SJCRH30 (cell line): ENCODE results near the gene NTM. TPM values are rescaled to one million over a fixed set of nuclear protein-coding genes. Genes with fewer than 3 reads are reported as not detected.

Experiments used
- DNase-seq, 2 experiments: peaks; one replicate each; pipeline ENCODE4 v3.0.0-alpha.2; 2015 to 2020
- H3K27ac ChIP-seq: fragments of 250-450 bp; sonication (Bioruptor Pico); 2 replicates; pipeline ENCODE4 v1.5.1; 2020; ENCODE audit warnings: mild to moderate bottlenecking, moderate library complexity
- H3K27me3 ChIP-seq: fragments of 250-450 bp; sonication (Bioruptor Pico); 2 replicates; pipeline ENCODE4 v1.5.1; 2020; ENCODE audit warnings: mild to moderate bottlenecking, moderate library complexity
- H3K36me3 ChIP-seq: fragments of 250-450 bp; sonication (Bioruptor Pico); 2 replicates; pipeline ENCODE4 v1.5.1; 2020; ENCODE audit warnings: mild to moderate bottlenecking, moderate library complexity
- H3K4me1 ChIP-seq: fragments of 250-450 bp; sonication (Bioruptor Pico); 2 replicates; pipeline ENCODE4 v1.5.1; 2020; ENCODE audit warnings: mild to moderate bottlenecking, moderate library complexity
- H3K4me3 ChIP-seq: fragments of 250-450 bp; sonication (Bioruptor Pico); 2 replicates; pipeline ENCODE4 v1.5.1; 2020; ENCODE audit warnings: mild to moderate bottlenecking, moderate library complexity
- H3K9me3 ChIP-seq: fragments of 250-450 bp; sonication (Bioruptor Pico); replicated peaks from 2 replicates; pipeline ENCODE4 v1.5.1; 2020; ENCODE audit warnings: mild to moderate bottlenecking, moderate library complexity
- total RNA-seq: library from RNA; depleted of rRNA; stranded (reverse); fragments of >200 nt; shearing (Covaris generic); gene quantifications from 2 replicates; pipeline ENCODE4 v1.2.3, GENCODE V29; 2014

NTM gene
- total RNA-seq, 1 experiment from 2014 or later, result not detected

DNA sequence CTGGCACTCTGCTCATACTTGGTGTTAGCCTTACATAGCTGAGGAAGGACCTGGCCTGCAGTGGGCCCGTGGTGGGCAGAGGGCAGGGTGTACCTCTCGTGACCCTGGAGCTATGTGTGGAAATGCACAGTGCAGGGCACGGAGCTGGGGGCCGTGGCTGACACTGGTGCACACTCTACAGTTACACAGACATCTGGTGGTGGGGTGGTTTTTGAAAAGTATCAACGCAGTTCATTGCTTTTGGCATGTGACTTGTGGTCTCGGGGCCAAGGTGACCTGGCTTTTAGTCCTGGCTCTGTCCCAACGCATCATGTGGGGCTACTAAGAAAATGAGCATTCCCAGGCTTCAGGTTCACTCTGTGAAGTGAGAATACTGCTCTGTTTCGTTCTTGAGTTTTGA lies 553.6 kb downstream of the NTM start:
- Histone ChIP-seq H3K36me3 (no peaks in the 10 kb centered on the region), H3K4me3 (no peak overlapping the region), H3K4me1 (no peaks in the 10 kb centered on the region), H3K9me3 (no peaks in the 10 kb centered on the region), H3K27me3 (no peaks in the 10 kb centered on the region), H3K27ac (no peak overlapping the region)
- no peak for DNase-seq

DNA sequence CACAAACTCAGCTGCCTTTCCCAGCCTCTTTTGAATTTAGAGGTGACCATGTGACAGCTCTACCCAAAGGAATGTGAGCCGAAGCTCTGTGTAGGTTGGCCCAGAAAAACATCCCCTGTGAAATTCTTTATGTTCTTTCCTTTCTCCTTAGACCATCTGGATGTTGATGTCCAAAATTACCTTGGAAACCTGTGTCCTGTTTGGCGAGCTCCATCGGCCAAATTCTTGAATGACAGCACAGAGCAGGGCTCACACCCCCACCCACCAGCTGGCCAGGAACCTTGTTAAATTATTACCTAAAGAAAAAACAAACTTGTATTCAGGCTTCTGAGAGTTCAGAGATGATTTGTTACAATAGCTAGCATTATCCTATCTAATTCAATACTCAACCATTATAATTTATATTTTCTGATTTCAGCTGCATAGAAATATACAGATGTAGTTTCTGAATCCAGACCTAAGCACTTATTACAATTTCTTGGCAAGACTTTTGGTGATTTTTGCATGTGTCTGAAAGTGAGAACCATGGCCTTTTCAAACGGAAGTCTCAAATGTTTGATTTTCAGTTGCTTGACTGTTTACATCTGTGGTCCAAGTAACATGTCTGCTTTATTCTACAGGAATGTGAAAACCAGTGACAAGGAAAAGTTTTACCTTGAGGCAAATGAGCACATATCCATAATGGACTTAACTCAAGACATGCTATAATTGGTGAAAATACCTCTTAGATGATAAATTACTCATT lies 554.2 kb downstream of the NTM start:
- Histone ChIP-seq H3K9me3 (no peaks in the 10 kb centered on the region), H3K4me3 (no peak overlapping the region), H3K36me3 (no peaks in the 10 kb centered on the region), H3K27ac (no peak overlapping the region), H3K27me3 (no peaks in the 10 kb centered on the region), H3K4me1 (no peaks in the 10 kb centered on the region)
- DNase-seq, result no peak

DNA sequence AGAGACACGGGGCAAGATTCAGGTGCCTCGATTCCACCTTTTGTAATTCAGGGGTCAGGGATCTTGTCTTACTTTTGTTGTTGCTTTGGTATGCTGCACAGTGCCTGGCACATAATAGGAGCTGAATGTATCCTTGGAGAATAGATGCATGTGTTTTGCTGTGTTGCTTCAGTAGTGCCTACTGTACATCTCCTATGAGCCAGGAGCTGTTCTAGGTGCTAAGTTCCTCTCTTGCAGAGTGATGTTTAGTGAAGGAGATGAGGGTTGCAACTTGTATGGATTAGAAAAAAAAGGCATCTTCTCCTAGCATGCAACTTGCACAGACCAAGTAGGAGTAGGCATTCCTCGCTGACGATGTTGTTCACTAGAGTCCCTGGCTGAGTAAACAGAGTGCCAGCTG lies 555.4 kb downstream of the NTM start:
- no peaks in the 10 kb centered on the region for H3K27me3 ChIP-seq
- no peaks in the 10 kb centered on the region for H3K9me3 ChIP-seq
- no peaks in the 10 kb centered on the region for H3K4me1 ChIP-seq
- H3K27ac ChIP-seq, result no peak overlapping the region
- no peaks in the 10 kb centered on the region for H3K36me3 ChIP-seq
- H3K4me3 ChIP-seq, result no peak overlapping the region
- no peak for DNase-seq

DNA sequence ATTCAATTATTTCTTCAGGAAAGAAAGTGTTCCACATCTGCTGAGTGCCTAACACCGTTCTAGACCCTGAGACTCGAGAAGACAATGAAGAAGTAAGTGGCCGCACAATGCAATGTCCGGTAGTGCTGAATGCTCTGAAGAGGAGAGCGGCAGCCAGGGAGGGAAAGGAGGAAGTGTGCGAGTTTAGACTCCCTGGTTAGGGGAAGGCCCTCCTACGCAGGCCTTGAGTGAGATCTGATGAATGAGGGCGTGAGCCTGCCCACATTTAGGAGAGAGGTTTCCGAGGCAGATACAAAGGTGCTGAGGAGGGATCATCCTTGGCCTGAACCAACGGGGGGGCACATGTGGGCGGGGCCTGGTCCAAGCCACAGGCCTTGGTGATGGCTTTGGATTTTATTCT lies 558.6 kb downstream of the NTM start:
- no peaks in the 10 kb centered on the region for H3K27me3 ChIP-seq
- H3K9me3 ChIP-seq, result no peaks in the 10 kb centered on the region
- H3K27ac ChIP-seq, result no peak overlapping the region
- H3K4me1 ChIP-seq, result no peaks in the 10 kb centered on the region
- no peak overlapping the region for H3K4me3 ChIP-seq
- no peak for DNase-seq
- no peaks in the 10 kb centered on the region for H3K36me3 ChIP-seq

DNA sequence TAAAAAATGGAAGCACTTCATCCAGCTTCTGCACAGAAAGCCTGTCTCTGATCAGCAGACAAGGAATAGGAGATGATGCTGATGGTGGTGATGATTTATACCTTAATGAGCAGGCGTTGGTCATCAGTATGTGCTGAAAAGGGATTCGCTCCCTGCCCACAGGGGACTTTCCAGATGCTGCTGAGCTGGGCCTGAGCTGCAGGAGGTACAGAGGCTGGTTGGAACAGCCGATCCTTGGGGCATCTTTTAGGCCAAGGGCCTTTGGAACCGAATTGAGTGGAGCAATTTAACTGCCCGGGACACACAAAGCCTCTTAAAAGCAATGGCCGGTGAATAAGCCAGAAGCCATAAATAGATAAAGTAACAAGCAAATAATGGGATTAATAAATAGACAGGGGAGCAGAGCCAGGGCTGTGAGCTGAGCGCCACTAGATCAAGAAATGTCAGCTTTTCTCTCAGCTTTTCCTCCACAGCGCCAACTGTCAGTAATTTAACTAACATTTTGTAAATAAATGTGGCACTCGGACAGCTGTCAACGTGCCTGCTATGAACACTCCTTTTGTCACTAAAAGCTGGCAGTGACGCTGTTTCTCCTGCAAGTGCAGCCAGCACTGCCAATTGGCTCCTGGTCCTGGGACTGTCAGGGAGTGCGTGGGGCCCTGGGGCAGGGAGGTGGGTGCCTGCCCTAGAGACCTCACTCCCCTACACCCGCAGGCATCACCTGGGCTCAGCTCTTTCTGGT lies 562.3 kb downstream of the NTM start:
- Histone ChIP-seq H3K27me3 (no peaks in the 10 kb centered on the region), H3K4me3 (no peak overlapping the region), H3K36me3 (no peaks in the 10 kb centered on the region), H3K4me1 (no peaks in the 10 kb centered on the region), H3K9me3 (no peaks in the 10 kb centered on the region), H3K27ac (no peak overlapping the region)
- no peak for DNase-seq

DNA sequence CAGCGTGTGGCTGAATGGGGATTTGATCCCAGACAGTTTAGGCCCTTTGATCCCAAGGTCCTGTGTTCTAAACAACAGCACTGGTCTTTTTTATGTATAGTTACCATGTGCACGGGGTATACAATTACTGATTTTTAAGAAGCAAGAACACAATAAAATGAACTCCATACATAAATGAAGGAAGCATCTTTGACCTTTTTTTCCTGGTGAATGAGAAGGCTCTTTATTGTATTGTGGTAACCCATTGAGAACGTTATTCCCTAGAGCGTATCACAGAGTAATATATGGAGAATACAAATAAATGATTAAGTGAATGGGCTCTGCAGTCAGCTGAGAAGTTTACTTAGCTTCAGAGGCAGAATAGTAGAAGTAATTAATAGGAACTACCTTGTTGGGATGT lies 563.6 kb downstream of the NTM start:
- no peaks in the 10 kb centered on the region for H3K27me3 ChIP-seq
- DNase-seq, result no peak

DNA sequence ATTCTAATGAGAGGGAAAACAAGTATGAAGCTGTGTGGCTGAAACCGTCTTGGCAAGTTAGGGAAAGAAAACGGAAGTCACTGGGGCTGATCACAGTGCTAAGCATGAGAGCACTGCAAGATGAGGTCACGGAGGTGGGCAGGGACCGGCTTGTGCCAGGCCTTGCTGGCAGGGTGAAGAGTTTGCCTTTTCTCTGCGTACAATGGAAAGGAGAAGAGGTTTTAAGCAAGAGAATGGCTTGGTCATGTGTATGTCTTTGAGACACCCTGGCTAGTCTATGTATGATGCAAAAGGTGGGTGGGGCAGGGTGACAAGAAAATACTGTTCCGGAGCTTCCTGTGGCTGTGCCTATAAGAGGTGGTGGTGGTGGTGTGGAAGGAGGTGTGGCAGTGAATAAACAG lies 567.9 kb downstream of the NTM start:
- no peak overlapping the region for H3K27ac ChIP-seq
- no peaks in the 10 kb centered on the region for H3K27me3 ChIP-seq
- H3K36me3 ChIP-seq, result no peaks in the 10 kb centered on the region
- no peak overlapping the region for H3K4me3 ChIP-seq
- DNase-seq, result no peak
- no peaks in the 10 kb centered on the region for H3K4me1 ChIP-seq
- H3K9me3 ChIP-seq, result no peaks in the 10 kb centered on the region

More for the DNA sequence above, 563.6 kb downstream of the NTM start:
- Histone ChIP-seq H3K9me3 (no peaks in the 10 kb centered on the region), H3K4me1 (no peaks in the 10 kb centered on the region), H3K4me3 (no peak overlapping the region), H3K27ac (no peak overlapping the region), H3K36me3 (no peaks in the 10 kb centered on the region)

DNA sequence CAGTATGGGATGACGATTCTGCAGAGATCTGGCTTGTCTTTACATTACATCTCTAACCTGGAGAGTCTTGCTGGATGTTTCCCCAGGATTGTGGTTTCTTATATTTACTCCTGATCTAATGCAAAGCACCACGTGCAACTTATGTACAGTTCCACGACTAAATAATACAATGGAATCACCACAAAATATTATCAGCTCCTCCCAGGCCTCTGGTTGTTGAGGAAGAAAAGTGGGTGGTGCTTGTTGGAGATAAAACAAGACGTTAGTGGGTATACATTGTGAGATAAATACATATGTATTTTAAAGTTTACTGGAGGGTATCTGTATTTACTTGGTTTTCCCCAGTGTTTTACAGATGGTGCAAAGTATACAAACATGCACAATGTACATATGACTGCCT lies 569.7 kb downstream of the NTM start:
- DNase-seq, result no peak

DNA sequence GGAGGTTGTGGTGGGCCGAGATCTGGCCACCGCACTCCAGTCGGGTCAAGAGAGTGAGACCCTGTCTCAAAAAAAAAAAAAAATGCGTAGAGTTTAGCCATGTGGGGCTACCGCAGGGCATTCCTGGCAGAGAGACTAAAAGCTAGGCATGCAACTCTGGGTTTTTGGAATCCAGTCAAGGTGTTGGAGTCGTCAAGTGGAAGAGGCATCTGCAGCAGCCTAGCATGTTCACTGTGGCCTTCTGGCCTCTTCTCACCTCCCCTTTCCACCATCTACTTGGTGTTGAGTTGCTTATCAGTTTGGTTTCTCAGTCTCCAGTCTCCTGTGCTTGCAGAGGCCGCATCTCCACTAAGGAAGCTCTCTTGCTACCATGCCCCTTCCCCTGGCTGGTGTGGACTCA lies 572.5 kb downstream of the NTM start:
- Histone ChIP-seq H3K36me3 (no peaks in the 10 kb centered on the region), H3K4me1 (no peaks in the 10 kb centered on the region), H3K9me3 (no peaks in the 10 kb centered on the region), H3K4me3 (no peak overlapping the region), H3K27ac (no peak overlapping the region), H3K27me3 (no peaks in the 10 kb centered on the region)
- no peak for DNase-seq

More for the DNA sequence above, 569.7 kb downstream of the NTM start:
- Histone ChIP-seq H3K4me1 (no peaks in the 10 kb centered on the region), H3K27me3 (no peaks in the 10 kb centered on the region), H3K36me3 (no peaks in the 10 kb centered on the region), H3K4me3 (no peak overlapping the region), H3K9me3 (no peaks in the 10 kb centered on the region), H3K27ac (no peak overlapping the region)

DNA sequence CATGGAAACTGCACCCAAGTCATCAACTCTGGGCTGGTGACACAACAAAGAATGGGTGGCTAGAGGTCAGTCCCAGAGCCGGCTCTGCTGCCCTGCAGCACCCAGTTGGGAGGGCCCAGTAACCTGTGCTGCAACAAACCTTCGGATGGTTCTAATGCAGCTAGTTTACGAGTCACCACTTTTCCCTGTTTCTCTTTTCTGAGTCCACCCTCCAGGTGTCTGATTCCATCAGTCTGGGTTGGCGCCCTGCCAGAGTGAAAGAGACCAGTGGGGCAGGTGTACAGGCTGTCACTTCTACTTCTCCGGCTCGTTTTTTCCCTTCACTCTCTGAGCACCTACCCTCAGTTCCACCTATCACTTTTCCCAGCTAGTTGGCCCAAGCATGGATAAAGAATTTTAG lies 572.9 kb downstream of the NTM start:
- H3K4me1 ChIP-seq, result no peaks in the 10 kb centered on the region
- no peaks in the 10 kb centered on the region for H3K9me3 ChIP-seq
- H3K27ac ChIP-seq, result no peak overlapping the region
- no peaks in the 10 kb centered on the region for H3K36me3 ChIP-seq
- peak in 1 of 2 experiments; percentile 4 for DNase-seq
- no peak overlapping the region for H3K4me3 ChIP-seq
- H3K27me3 ChIP-seq, result no peaks in the 10 kb centered on the region

DNA sequence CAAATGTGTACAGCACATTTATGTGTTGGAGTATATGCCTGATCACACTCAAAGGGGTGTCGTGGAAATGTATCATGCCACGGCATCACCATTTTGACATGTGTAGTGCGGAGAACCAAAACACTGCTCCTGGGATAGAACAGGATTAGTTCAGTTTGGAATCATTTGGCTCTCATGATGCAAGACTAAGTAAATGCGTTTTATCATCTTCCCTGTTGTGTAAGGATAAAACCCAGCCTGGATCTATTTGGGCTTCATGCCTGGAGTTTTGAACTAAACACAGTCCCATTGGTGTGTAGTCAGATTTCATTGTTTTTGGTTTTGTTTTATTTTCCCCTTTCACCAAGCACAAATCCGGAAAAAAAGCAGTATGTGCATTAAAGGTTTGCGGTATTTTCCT lies 574.3 kb downstream of the NTM start:
- H3K27me3 ChIP-seq, result no peaks in the 10 kb centered on the region
- DNase-seq, result no peak
- H3K27ac ChIP-seq, result no peak overlapping the region
- H3K4me1 ChIP-seq, result no peaks in the 10 kb centered on the region
- H3K9me3 ChIP-seq, result no peaks in the 10 kb centered on the region
- H3K4me3 ChIP-seq, result no peak overlapping the region
- no peaks in the 10 kb centered on the region for H3K36me3 ChIP-seq

DNA sequence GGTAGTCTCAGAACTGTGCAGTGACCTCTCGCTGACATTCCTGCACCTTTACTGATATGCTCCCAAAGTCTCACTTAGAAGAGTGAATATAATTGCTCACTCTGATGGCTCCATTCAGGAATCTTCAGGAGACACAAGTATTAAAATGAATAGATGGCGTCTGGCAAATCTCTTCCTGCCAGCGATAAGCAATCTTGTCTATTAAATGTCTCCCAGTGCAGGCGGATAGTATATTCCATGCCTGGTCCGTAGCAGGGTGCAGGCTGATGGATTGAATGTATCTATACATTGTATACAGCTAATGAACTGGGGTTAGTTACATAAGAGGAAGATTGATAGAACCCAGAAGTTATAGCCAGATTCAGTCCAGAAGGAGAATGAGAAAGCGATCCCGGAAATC lies 575.3 kb downstream of the NTM start:
- H3K9me3 ChIP-seq, result no peaks in the 10 kb centered on the region
- H3K4me1 ChIP-seq, result no peaks in the 10 kb centered on the region
- no peaks in the 10 kb centered on the region for H3K36me3 ChIP-seq
- H3K27ac ChIP-seq, result no peak overlapping the region
- no peak overlapping the region for H3K4me3 ChIP-seq
- DNase-seq, result no peak
- no peaks in the 10 kb centered on the region for H3K27me3 ChIP-seq

DNA sequence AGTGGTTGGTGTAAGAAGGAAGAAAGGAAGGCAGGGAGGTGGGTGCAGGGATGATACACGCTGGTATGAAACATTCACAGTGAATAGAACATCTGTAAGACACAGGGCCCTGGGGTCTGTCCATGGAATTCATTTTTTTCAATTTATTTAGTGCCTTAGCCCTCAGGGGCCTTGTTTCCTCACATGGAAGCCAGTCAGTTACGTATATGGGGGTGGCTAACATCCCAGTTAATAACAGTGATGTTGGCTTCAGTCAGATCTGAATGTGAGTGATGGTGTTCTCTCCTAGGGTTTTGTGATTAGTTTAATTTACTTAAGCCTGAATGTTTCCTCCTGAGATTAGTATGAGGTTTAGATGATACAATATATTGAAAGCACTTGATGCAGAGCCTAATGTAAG lies 577.1 kb downstream of the NTM start:
- no peaks in the 10 kb centered on the region for H3K4me1 ChIP-seq
- no peaks in the 10 kb centered on the region for H3K27me3 ChIP-seq
- no peak overlapping the region for H3K4me3 ChIP-seq
- no peak overlapping the region for H3K27ac ChIP-seq
- H3K9me3 ChIP-seq, result no peaks in the 10 kb centered on the region
- H3K36me3 ChIP-seq, result no peaks in the 10 kb centered on the region
- no peak for DNase-seq

DNA sequence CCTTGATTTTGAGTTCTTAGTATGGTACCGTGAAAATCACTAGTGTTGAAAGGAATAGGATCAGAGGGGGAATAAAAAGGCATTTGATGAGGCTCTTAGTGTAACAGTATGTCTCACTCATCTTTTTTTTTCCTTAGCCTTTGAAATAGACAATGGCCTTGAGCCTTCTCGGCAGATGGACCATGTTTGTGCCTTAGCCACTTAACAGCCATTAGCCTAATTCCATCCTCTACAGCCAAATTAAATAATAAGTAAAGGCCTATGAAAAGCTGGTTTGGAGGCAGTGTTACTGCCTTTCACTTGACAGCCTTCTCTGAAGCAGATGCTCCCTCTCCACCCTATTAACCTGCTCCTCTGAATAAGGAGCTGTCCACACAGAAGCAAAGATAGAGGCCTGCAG lies 580.7 kb downstream of the NTM start:
- H3K4me3 ChIP-seq, result no peak overlapping the region

DNA sequence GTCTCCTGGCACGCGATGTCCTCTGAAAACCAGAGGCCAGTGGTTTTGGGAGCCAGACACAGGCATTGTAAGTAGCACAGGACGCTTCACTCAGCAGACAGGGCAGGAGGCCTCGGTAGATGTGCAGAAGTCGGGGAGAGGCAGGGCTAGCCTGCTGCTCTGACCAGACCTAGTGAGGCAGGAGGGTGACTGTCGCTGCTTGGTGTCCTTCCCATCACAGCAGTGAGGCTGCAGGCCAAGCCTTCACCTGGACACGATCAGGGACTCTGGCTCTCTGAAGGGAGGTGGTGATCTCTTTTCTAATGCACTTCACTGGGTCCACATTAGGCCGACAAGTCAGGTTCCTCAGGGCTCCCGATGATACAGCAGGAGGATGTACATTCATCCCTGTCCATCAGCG lies 583.7 kb downstream of the NTM start:
- H3K9me3 ChIP-seq, result no peaks in the 10 kb centered on the region
- H3K4me3 ChIP-seq, result no peak overlapping the region
- no peak for DNase-seq
- H3K4me1 ChIP-seq, result no peaks in the 10 kb centered on the region
- H3K27me3 ChIP-seq, result no peaks in the 10 kb centered on the region
- no peaks in the 10 kb centered on the region for H3K36me3 ChIP-seq
- H3K27ac ChIP-seq, result no peak overlapping the region

More for the DNA sequence above, 580.7 kb downstream of the NTM start:
- H3K36me3 ChIP-seq, result no peaks in the 10 kb centered on the region
- H3K27ac ChIP-seq, result no peak overlapping the region
- H3K27me3 ChIP-seq, result no peaks in the 10 kb centered on the region
- H3K4me1 ChIP-seq, result no peaks in the 10 kb centered on the region
- H3K9me3 ChIP-seq, result no peaks in the 10 kb centered on the region
- no peak for DNase-seq

DNA sequence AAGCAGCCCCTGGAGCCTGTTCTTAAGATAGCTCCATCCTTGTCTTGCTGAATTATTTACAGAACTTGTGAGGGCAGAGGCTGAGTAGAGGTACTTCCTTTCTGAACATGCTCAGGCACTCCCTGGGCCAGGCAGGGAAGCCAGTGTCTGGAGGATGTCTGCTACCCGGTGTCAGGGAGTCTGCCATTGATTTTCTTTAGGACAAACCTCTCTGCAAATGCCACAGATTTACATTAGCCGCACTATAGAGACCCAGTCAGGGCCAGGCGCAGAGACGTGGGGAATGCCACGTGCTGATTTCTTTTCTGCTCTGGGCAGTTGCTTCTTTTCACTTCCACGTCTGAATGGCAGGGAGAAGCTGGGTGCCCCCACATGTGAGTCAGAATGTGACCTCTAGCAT lies 585.5 kb downstream of the NTM start:
- Histone ChIP-seq H3K36me3 (no peaks in the 10 kb centered on the region), H3K9me3 (no peaks in the 10 kb centered on the region), H3K27me3 (no peaks in the 10 kb centered on the region), H3K4me3 (no peak overlapping the region), H3K4me1 (no peaks in the 10 kb centered on the region), H3K27ac (no peak overlapping the region)
- no peak for DNase-seq
